T-helper 1 cell treated with Interleukin-12 subunit alpha and Interleukin-12 subunit beta and Interleukin-4 antibody, amounts not matched to agents 30 μg/mL and 1 μg/mL, for 36 hours (primary cell): ENCODE measurements around the gene PLEKHA7.
"Not testable (repeated sequence)": the region's sequence is repeated elsewhere in the genome, so short reads cannot be mapped to it uniquely, and the experiment has no call there.

Experiments
- H3K27ac Mint-ChIP-seq: one replicate; pipeline ENCODE4 v1.8.0; 2021; ENCODE audit warnings: mild to moderate bottlenecking, mixed read lengths
- H3K27me3 Mint-ChIP-seq: one replicate; pipeline ENCODE4 v1.8.0; 2021; ENCODE audit warnings: low read depth, mixed read lengths
- H3K36me3 Mint-ChIP-seq: one replicate; pipeline ENCODE4 v1.8.0; 2021; ENCODE audit warnings: low read depth, mixed read lengths
- H3K4me1 Mint-ChIP-seq: one replicate; pipeline ENCODE4 v1.8.0; 2021; ENCODE audit warnings: low read depth, mixed read lengths
- H3K4me3 Mint-ChIP-seq: one replicate; pipeline ENCODE4 v1.8.0; 2021; ENCODE audit warnings: mild to moderate bottlenecking, moderate library complexity, mixed read lengths
- H3K9me3 Mint-ChIP-seq: one replicate; pipeline ENCODE4 v1.8.0; 2021; ENCODE audit warnings: mixed read lengths

PLEKHA7 gene

GRCh38 chr11:16976379-16976778 is 37.8 kb downstream of the PLEKHA7 start:
- H3K9me3 Mint-ChIP-seq: no peaks in the 10 kb centered on the region
- H3K36me3 Mint-ChIP-seq: no peaks in the 10 kb centered on the region

GRCh38 chr11:16975906-16976305 is 38.3 kb downstream of the PLEKHA7 start:
- H3K36me3 Mint-ChIP-seq: no peaks in the 10 kb centered on the region
- no peaks in the 10 kb centered on the region for H3K4me1 Mint-ChIP-seq
- H3K27ac Mint-ChIP-seq: no peak overlapping the region
- no peak overlapping the region for H3K4me3 Mint-ChIP-seq
- H3K27me3 Mint-ChIP-seq: no peaks in the 10 kb centered on the region
- H3K9me3 Mint-ChIP-seq: no peaks in the 10 kb centered on the region

More at GRCh38 chr11:16976379-16976778, 37.8 kb downstream of the PLEKHA7 start:
- Mint-ChIP-seq H3K4me1 (no peaks in the 10 kb centered on the region), H3K27me3 (no peaks in the 10 kb centered on the region), H3K4me3 (no peak overlapping the region), H3K27ac (no peak overlapping the region)

- no peak overlapping the region for H3K27ac Mint-ChIP-seq
- no peaks in the 10 kb centered on the region for H3K36me3 Mint-ChIP-seq
- H3K27me3 Mint-ChIP-seq: no peaks in the 10 kb centered on the region
- no peaks in the 10 kb centered on the region for H3K9me3 Mint-ChIP-seq
- H3K4me1 Mint-ChIP-seq: peaks cover 3% of the 10 kb centered on the region
- no peak overlapping the region for H3K4me3 Mint-ChIP-seq
These were observed 40.8 kb downstream of the PLEKHA7 start for GRCh38 chr11:16973338-16973964.

GRCh38 chr11:16969010-16969999 is 44.9 kb downstream of the PLEKHA7 start:
- Mint-ChIP-seq H3K36me3 (no peaks in the 10 kb centered on the region), H3K4me3 (no peak overlapping the region), H3K27me3 (no peaks in the 10 kb centered on the region), H3K9me3 (no peaks in the 10 kb centered on the region), H3K27ac (no peak overlapping the region), H3K4me1 (peaks cover 3% of the 10 kb centered on the region)

- Mint-ChIP-seq H3K36me3 (no peaks in the 10 kb centered on the region), H3K4me3 (no peak overlapping the region), H3K4me1 (peaks cover 4% of the 10 kb centered on the region), H3K27ac (no peak overlapping the region), H3K27me3 (no peaks in the 10 kb centered on the region), H3K9me3 (no peaks in the 10 kb centered on the region)
These were observed 46.0 kb downstream of the PLEKHA7 start for GRCh38 chr11:16968196-16968595.

GRCh38 chr11:16966930-16967671 is 47.1 kb downstream of the PLEKHA7 start:
- H3K4me1 Mint-ChIP-seq: peaks cover 8% of the 10 kb centered on the region
- no peak overlapping the region for H3K27ac Mint-ChIP-seq
- H3K9me3 Mint-ChIP-seq: no peaks in the 10 kb centered on the region
- no peaks in the 10 kb centered on the region for H3K27me3 Mint-ChIP-seq
- H3K4me3 Mint-ChIP-seq: no peak overlapping the region
- H3K36me3 Mint-ChIP-seq: no peaks in the 10 kb centered on the region

- Mint-ChIP-seq H3K27ac (no peak overlapping the region), H3K9me3 (no peaks in the 10 kb centered on the region), H3K4me1 (peaks cover 8% of the 10 kb centered on the region), H3K27me3 (no peaks in the 10 kb centered on the region), H3K4me3 (no peak overlapping the region), H3K36me3 (no peaks in the 10 kb centered on the region)
These were observed 49.7 kb downstream of the PLEKHA7 start for GRCh38 chr11:16964501-16964900.

GRCh38 chr11:16963316-16963876 is 50.8 kb downstream of the PLEKHA7 start:
- Mint-ChIP-seq H3K27me3 (no peaks in the 10 kb centered on the region), H3K9me3 (no peaks in the 10 kb centered on the region), H3K4me3 (no peak overlapping the region), H3K36me3 (no peaks in the 10 kb centered on the region), H3K27ac (no peak overlapping the region), H3K4me1 (peaks cover 5% of the 10 kb centered on the region)

GRCh38 chr11:16962589-16962988 is 51.6 kb downstream of the PLEKHA7 start:
- H3K9me3 Mint-ChIP-seq, H3K36me3 Mint-ChIP-seq, H3K4me3 Mint-ChIP-seq, H3K27me3 Mint-ChIP-seq, H3K27ac Mint-ChIP-seq, H3K4me1 Mint-ChIP-seq: not testable (repeated sequence)

- Mint-ChIP-seq H3K4me1 (peaks cover 5% of the 10 kb centered on the region), H3K27ac (no peak overlapping the region), H3K9me3 (no peaks in the 10 kb centered on the region)
These were observed 52.1 kb downstream of the PLEKHA7 start for GRCh38 chr11:16962146-16962545.

GRCh38 chr11:16960250-16960649 is 54.0 kb downstream of the PLEKHA7 start:
- no peaks in the 10 kb centered on the region for H3K9me3 Mint-ChIP-seq
- H3K27ac Mint-ChIP-seq: no peak overlapping the region
- no peak overlapping the region for H3K4me3 Mint-ChIP-seq
- no peaks in the 10 kb centered on the region for H3K27me3 Mint-ChIP-seq
- H3K4me1 Mint-ChIP-seq: peaks cover 5% of the 10 kb centered on the region
- no peaks in the 10 kb centered on the region for H3K36me3 Mint-ChIP-seq

More at GRCh38 chr11:16962146-16962545, 52.1 kb downstream of the PLEKHA7 start:
- Mint-ChIP-seq H3K4me3 (no peak overlapping the region), H3K36me3 (no peaks in the 10 kb centered on the region), H3K27me3 (no peaks in the 10 kb centered on the region)

- peaks cover 5% of the 10 kb centered on the region for H3K4me1 Mint-ChIP-seq
- H3K27ac Mint-ChIP-seq: no peak overlapping the region
- H3K36me3 Mint-ChIP-seq: no peaks in the 10 kb centered on the region
- H3K9me3 Mint-ChIP-seq: no peaks in the 10 kb centered on the region
- H3K4me3 Mint-ChIP-seq: no peak overlapping the region
- H3K27me3 Mint-ChIP-seq: no peaks in the 10 kb centered on the region
These were observed 54.6 kb downstream of the PLEKHA7 start for GRCh38 chr11:16959602-16960001.

GRCh38 chr11:16958833-16959232 is 55.4 kb downstream of the PLEKHA7 start:
- Mint-ChIP-seq H3K27ac (no peak overlapping the region), H3K4me3 (no peak overlapping the region), H3K9me3 (no peaks in the 10 kb centered on the region), H3K36me3 (no peaks in the 10 kb centered on the region), H3K4me1 (peaks cover 5% of the 10 kb centered on the region), H3K27me3 (no peaks in the 10 kb centered on the region)

- no peak overlapping the region for H3K27ac Mint-ChIP-seq
- H3K36me3 Mint-ChIP-seq: no peaks in the 10 kb centered on the region
- H3K9me3 Mint-ChIP-seq: no peaks in the 10 kb centered on the region
These were observed 57.6 kb downstream of the PLEKHA7 start for GRCh38 chr11:16956538-16957153.

More at GRCh38 chr11:16956538-16957153, 57.6 kb downstream of the PLEKHA7 start:
- Mint-ChIP-seq H3K4me1 (no peaks in the 10 kb centered on the region), H3K27me3 (no peaks in the 10 kb centered on the region), H3K4me3 (no peak overlapping the region)
